ENCODE measurements around the gene CC2D2A. TPM values are rescaled to one million over a fixed set of nuclear protein-coding genes. Genes with fewer than 3 reads are reported as not detected.

The CC2D2A gene
- total and polyA plus RNA-seq, 10 donors = 2.6 to 16.6 (median 6.9) TPM

GRCh38 chr4:15481961-15482745 lies 12.5 kb downstream of the CC2D2A start:
- 84 to 100% (median 97%) methylated on average over 2 of the region's 2 CpGs for WGBS, 5 donors
- H3K27ac ChIP-seq = no peak overlapping the region
- intact Hi-C loops (cut with DNase I; ENCODE audit: low total_unique reads) = no loop called here
- H3K36me3 ChIP-seq = no peaks in the 10 kb centered on the region
- DNase-seq = no peak
- H3K4me1 ChIP-seq = no peaks in the 10 kb centered on the region
- no peak for TF ChIP-seq POLR2AphosphoS5 (IDR thresholded peaks at IDR 0.05)
- no peak for TF ChIP-seq POLR2A (IDR thresholded peaks at IDR 0.05)
- TF ChIP-seq CTCF (IDR thresholded peaks at IDR 0.05 in 8 of 11, conservative IDR thresholded peaks at IDR 0.05 in 3 of 11) = no peak
- H3K9me3 ChIP-seq = peaks cover 0 to 20% (median 10%) of the 10 kb centered on the region in 8 donors
- H3K27me3 ChIP-seq (replicated peaks in 1 of 7) = no peaks in the 10 kb centered on the region
- no peak overlapping the region for H3K4me3 ChIP-seq

- H3K4me3 ChIP-seq = no peak overlapping the region
- intact Hi-C loops (cut with DNase I; ENCODE audit: low total_unique reads) = no loop called here
- H3K9me3 ChIP-seq = peaks cover 0 to 27% (median 16%) of the 10 kb centered on the region in 8 donors
- H3K27me3 ChIP-seq (replicated peaks in 1 of 7) = no peaks in the 10 kb centered on the region
- DNase-seq = no peak
- WGBS, 5 donors = 80 to 91% (median 82%) methylated on average over 2 of the region's 2 CpGs
- TF ChIP-seq CTCF (IDR thresholded peaks at IDR 0.05 in 8 of 11, conservative IDR thresholded peaks at IDR 0.05 in 3 of 11) (no peak), POLR2A (IDR thresholded peaks at IDR 0.05) (no peak)
- H3K27ac ChIP-seq = no peak overlapping the region
- H3K36me3 ChIP-seq = no peaks in the 10 kb centered on the region
- no peaks in the 10 kb centered on the region for H3K4me1 ChIP-seq
These were observed 13.2 kb downstream of the CC2D2A start for GRCh38 chr4:15482842-15483241.

- Histone ChIP-seq H3K27me3 (replicated peaks in 1 of 7) (no peaks in the 10 kb centered on the region), H3K9me3 (peaks cover 3 to 43% (median 30%) of the 10 kb centered on the region in 8 donors), H3K4me1 (no peaks in the 10 kb centered on the region), H3K4me3 (no peak overlapping the region), H3K36me3 (no peaks in the 10 kb centered on the region), H3K27ac (no peak overlapping the region)
- DNase-seq = no peak
- TF ChIP-seq CTCF (IDR thresholded peaks at IDR 0.05 in 8 of 11, conservative IDR thresholded peaks at IDR 0.05 in 3 of 11) (no peak), POLR2A (IDR thresholded peaks at IDR 0.05) (no peak), POLR2AphosphoS5 (IDR thresholded peaks at IDR 0.05) (no peak)
- intact Hi-C loops (cut with DNase I; ENCODE audit: low total_unique reads) = no loop called here
These were observed 18.5 kb downstream of the CC2D2A start for GRCh38 chr4:15488136-15488535.

- intact Hi-C loops (cut with DNase I; ENCODE audit: low total_unique reads) = no loop called here
- 87 to 94% (median 88%) methylated on average over 6 of the region's 6 CpGs for WGBS, 5 donors
- no peak for DNase-seq
- Histone ChIP-seq H3K27me3 (replicated peaks in 1 of 7) (no peaks in the 10 kb centered on the region), H3K27ac (no peak overlapping the region), H3K4me1 (no peaks in the 10 kb centered on the region), H3K4me3 (no peak overlapping the region), H3K36me3 (no peaks in the 10 kb centered on the region), H3K9me3 (peaks cover 3 to 43% (median 30%) of the 10 kb centered on the region in 8 donors)
- no peak for TF ChIP-seq POLR2AphosphoS5 (IDR thresholded peaks at IDR 0.05)
- TF ChIP-seq CTCF (IDR thresholded peaks at IDR 0.05 in 8 of 11, conservative IDR thresholded peaks at IDR 0.05 in 3 of 11) = no peak
- TF ChIP-seq POLR2A (IDR thresholded peaks at IDR 0.05) = no peak
These were observed 19.2 kb downstream of the CC2D2A start for GRCh38 chr4:15488658-15489470.
